ENCODE data around the gene CRHR1. TPM values are rescaled to one million over a fixed set of nuclear protein-coding genes. Genes with fewer than 3 reads are reported as not detected.

Gene CRHR1
- polyA plus RNA-seq, 1 of the 3 experiments (the other 2 are of a cell fraction), result 0.13 TPM

DNA sequence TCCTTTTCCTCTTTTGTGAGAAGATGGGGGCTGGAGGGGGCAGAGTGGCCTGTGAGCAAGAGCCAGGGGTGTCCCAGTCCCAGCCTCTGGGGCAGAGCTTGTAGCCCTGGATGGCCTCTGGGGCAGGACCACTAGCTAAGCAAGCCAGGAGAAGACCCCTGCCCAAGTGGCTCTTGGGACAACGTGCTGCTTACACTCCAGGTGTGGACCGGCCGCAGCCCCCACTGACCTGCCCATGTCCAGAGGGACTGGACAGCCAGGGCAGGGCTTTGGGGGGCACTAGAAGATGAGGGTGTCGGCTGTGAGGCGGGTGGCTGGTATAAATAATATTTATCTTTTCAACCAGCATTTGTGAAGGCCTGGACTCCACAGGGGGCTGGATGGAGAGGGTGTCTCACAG is 51.4 kb downstream of the CRHR1 start (continued):
- no peak for TF ChIP-seq ZBTB33 (IDR thresholded peaks at IDR 0.05; ENCODE audit: borderline replicate concordance, low read depth)
- no peak for TF ChIP-seq USF2 (IDR thresholded peaks at IDR 0.05; ENCODE audit: borderline replicate concordance, low read depth, low read length)

- Histone ChIP-seq H3K9me2 (no peaks in the 10 kb centered on the region), H3K4me1 (ENCODE audit: control insufficient read depth in 1 of 2, insufficient read depth in 2 of 2, low read depth in 1 of 2, low read length in 1 of 2) (peaks cover 0 to 2% of the 10 kb centered on the region in 2 experiments; a peak in 1 of 4 replicates), H2AFZ (ENCODE audit: low read depth) (no peak overlapping the region), H3K9ac (no peak overlapping the region), H3F3A (replicated peaks; ENCODE audit: insufficient read depth) (no peaks in the 10 kb centered on the region), H3K4me2 (no peak overlapping the region), H3K27ac (ENCODE audit: low read depth in 2 of 2, low read length in 1 of 2) (no peak overlapping the region), H3K9me3 (no peaks in the 10 kb centered on the region), H3K79me2 (ENCODE audit: insufficient read depth) (no peaks in the 10 kb centered on the region), H3K36me3 (replicated peaks in 1 of 2; ENCODE audit: control insufficient read depth in 1 of 2, insufficient read depth in 2 of 2, low read length in 1 of 2) (no peaks in the 10 kb centered on the region), H3K27me3 (ENCODE audit: insufficient read depth) (peaks cover 16% of the 10 kb centered on the region; the same call in 1 of the 2 replicates), H4K20me1 (ENCODE audit: insufficient read depth) (no peaks in the 10 kb centered on the region), H3K4me3 (ENCODE audit: low read depth in 2 of 2, low read length in 1 of 2) (no peak overlapping the region)
- POLR2A ChIA-PET, result interaction anchor here (1.1 kb wide), 1 partner anchor 12 kb away, joined by 3 read pairs; no protein-coding TSS in a partner anchor
- CTCF ChIA-PET, result interaction anchor here (0.7 to 18.6 kb wide), 8 partner anchors 5 to 195 kb away, joined by 3 to 327 read pairs (median 90); partner anchors contain the start of genes CRHR1 and SPPL2C
- whole genome bisulfite sequencing (ENCODE audit: low lambda C conversion rate), result 51% methylated on average over 15 of the region's 20 CpGs
- DNase-seq, result no peak
- TF ChIP-seq SMC3 (IDR thresholded peaks at IDR 0.05; ENCODE audit: low read depth, low read length) (no peak), NFIC (IDR thresholded peaks at IDR 0.05; ENCODE audit: borderline replicate concordance) (no peak), RCOR1 (IDR thresholded peaks at IDR 0.05; ENCODE audit: low read length) (no peak)
Observed at GRCh38 chr17:45836047-45837044, 52.2 kb downstream of the CRHR1 start.

DNA sequence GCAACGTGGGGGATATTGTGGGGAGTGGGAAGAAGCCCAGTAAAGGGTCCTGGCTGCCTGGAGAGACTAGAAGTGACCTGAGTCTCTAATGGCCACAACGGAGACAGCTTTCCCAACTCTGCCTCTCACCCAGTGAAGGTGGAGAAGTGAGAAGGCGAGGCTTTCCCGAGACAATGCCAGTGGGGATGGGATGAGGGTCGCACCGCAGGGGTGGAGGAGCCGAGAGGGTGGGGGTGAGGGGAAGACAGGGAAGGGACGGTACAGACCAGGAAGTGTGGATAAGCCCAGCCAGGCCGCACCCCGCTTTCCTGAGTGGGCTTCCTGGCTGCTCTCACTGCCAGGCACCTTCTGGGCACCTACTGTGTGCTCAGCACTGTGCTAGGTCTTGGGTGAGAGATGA is 53.1 kb downstream of the CRHR1 start:
- no peaks in the 10 kb centered on the region for H3K79me2 ChIP-seq (ENCODE audit: insufficient read depth)
- H3K9me2 ChIP-seq, result no peaks in the 10 kb centered on the region
- ChIA-PET CTCF (interaction anchor here (1.0 to 18.6 kb wide), 7 partner anchors 5 to 196 kb away, joined by 3 to 327 read pairs (median 164); partner anchors contain the start of genes CRHR1 and SPPL2C), POLR2A (no interaction called here)
- H3K9me3 ChIP-seq, result no peaks in the 10 kb centered on the region
- 51% methylated on average over 8 of the region's 10 CpGs for WGBS (ENCODE audit: low lambda C conversion rate)
- H3K27me3 ChIP-seq (ENCODE audit: insufficient read depth), result peaks cover 16% of the 10 kb centered on the region; the same call in 1 of the 2 replicates
- H3K9ac ChIP-seq, result no peak overlapping the region
- H4K20me1 ChIP-seq (ENCODE audit: insufficient read depth), result no peaks in the 10 kb centered on the region
- DNase-seq, result no peak
- H3K27ac ChIP-seq (ENCODE audit: low read depth in 2 of 2, low read length in 1 of 2), result no peak overlapping the region
- H3K4me2 ChIP-seq, result no peak overlapping the region
- H2AFZ ChIP-seq (ENCODE audit: low read depth), result no peak overlapping the region
- H3F3A ChIP-seq (replicated peaks; ENCODE audit: insufficient read depth), result no peaks in the 10 kb centered on the region
- no peaks in the 10 kb centered on the region for H3K36me3 ChIP-seq (replicated peaks in 1 of 2; ENCODE audit: control insufficient read depth in 1 of 2, insufficient read depth in 2 of 2, low read length in 1 of 2)
- H3K4me3 ChIP-seq (ENCODE audit: low read depth in 2 of 2, low read length in 1 of 2), result no peak overlapping the region
- H3K4me1 ChIP-seq (ENCODE audit: control insufficient read depth in 1 of 2, insufficient read depth in 2 of 2, low read depth in 1 of 2, low read length in 1 of 2), result peaks cover 0 to 7% of the 10 kb centered on the region in 2 experiments; a peak in 1 of 4 replicates
- TF ChIP-seq RXRA (IDR thresholded peaks at IDR 0.05; ENCODE audit: borderline replicate concordance, low read depth) (no peak), GATA2 (CRISPR knock-in tag; IDR thresholded peaks at IDR 0.05) (no peak), TAF1 (IDR thresholded peaks at IDR 0.05; ENCODE audit: borderline replicate concordance, low read depth, low read length) (no peak), PBX3 (IDR thresholded peaks at IDR 0.05) (no peak), MXI1 (IDR thresholded peaks at IDR 0.05; ENCODE audit: low read depth, low read length) (no peak), CHD2 (IDR thresholded peaks at IDR 0.05; ENCODE audit: low read length, partially characterized antibody) (no peak), MAX (IDR thresholded peaks at IDR 0.05; ENCODE audit: low read depth) (no peak)
- TF ChIP-seq, protein P1, sequence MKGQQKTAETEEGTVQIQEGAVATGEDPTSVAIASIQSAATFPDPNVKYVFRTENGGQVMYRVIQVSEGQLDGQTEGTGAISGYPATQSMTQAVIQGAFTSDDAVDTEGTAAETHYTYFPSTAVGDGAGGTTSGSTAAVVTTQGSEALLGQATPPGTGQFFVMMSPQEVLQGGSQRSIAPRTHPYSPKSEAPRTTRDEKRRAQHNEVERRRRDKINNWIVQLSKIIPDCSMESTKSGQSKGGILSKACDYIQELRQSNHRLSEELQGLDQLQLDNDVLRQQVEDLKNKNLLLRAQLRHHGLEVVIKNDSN (IDR thresholded peaks at IDR 0.05; ENCODE audit: borderline replicate concordance, low read depth), result no peak

Measured in SK-N-SH (cell line).